K562 treated with DMSO at 1 percent for 24 hours (cell line): ENCODE results near the gene PCDHGA7. TPM values are rescaled to one million over a fixed set of nuclear protein-coding genes. Genes with fewer than 3 reads are reported as not detected.

Experiments used
- total RNA-seq: library from RNA; unstranded; fragments of 300-600 nt; gene quantifications from 2 replicates; pipeline ENCODE4 v1.2.3, GENCODE V29; 2022; ENCODE audit warnings: low read depth; ENCODE audit not compliant: insufficient read depth

The PCDHGA7 gene
- 0.37 TPM in 2 replicates for total RNA-seq

GRCh38 chr5:141382469-141383294, at the start of gene PCDHGA7:
Gene PCDHGA7 (plus strand): TSS chr5:141382742. CDS start chr5:141382900, 158 bp downstream.

GRCh38 chr5:141338538-141339306, 43.8 kb upstream of the PCDHGA7 start, which contains the start of gene PCDHGA2:
Gene PCDHGA2 (plus strand): TSS chr5:141338760.

GRCh38 chr5:141343242-141343952, 39.1 kb upstream of the PCDHGA7 start, which contains the start of gene PCDHGA3:
Gene PCDHGA3 (plus strand): TSS chr5:141343829. CDS start chr5:141344034, 205 bp downstream.

GRCh38 chr5:141349917-141350619, 32.5 kb upstream of the PCDHGA7 start, which contains the start of gene PCDHGB1:
Gene PCDHGB1 (plus strand): TSS chr5:141350099. CDS start chr5:141350261, 162 bp downstream.

GRCh38 chr5:141354900-141355469, 27.6 kb upstream of the PCDHGA7 start, which contains the start of gene PCDHGA4:
Gene PCDHGA4 (plus strand): TSS chr5:141355021. CDS start chr5:141355108, 87 bp downstream.

GRCh38 chr5:141359790-141360426, 22.6 kb upstream of the PCDHGA7 start, which contains the start of gene PCDHGB2:
Gene PCDHGB2 (plus strand): TSS chr5:141359994. CDS start chr5:141360136, 142 bp downstream.

GRCh38 chr5:141363952-141364660, 18.4 kb upstream of the PCDHGA7 start, which contains the start of gene PCDHGA5:
Gene PCDHGA5 (plus strand): TSS chr5:141364162. CDS start chr5:141364331, 169 bp downstream.

GRCh38 chr5:141369994-141370848, 12.3 kb upstream of the PCDHGA7 start, which contains the start of gene PCDHGB3:
Gene PCDHGB3 (plus strand): TSS chr5:141370242. CDS start chr5:141370395, 153 bp downstream.

GRCh38 chr5:141373673-141374317, 8.7 kb upstream of the PCDHGA7 start, which contains the start of gene PCDHGA6:
Gene PCDHGA6 (plus strand): TSS chr5:141373891. CDS start chr5:141374084, 193 bp downstream.

GRCh38 chr5:141387557-141388311, 5.2 kb downstream of the PCDHGA7 start, which contains the start of gene PCDHGB4:
Gene PCDHGB4 (plus strand): TSS chr5:141387698. CDS start chr5:141387885, 187 bp downstream.

GRCh38 chr5:141392429-141393198, 10.1 kb downstream of the PCDHGA7 start, which contains the start of gene PCDHGA8:
Gene PCDHGA8 (plus strand): TSS chr5:141392633. CDS start chr5:141392814, 181 bp downstream.

GRCh38 chr5:141397756-141398551, 15.4 kb downstream of the PCDHGA7 start, which contains the start of gene PCDHGB5:
Gene PCDHGB5 (plus strand): TSS chr5:141397947. CDS start chr5:141398128, 181 bp downstream.

GRCh38 chr5:141402553-141403243, 20.2 kb downstream of the PCDHGA7 start, which contains the start of gene PCDHGA9:
Gene PCDHGA9 (plus strand): TSS chr5:141402778. CDS start chr5:141402953, 175 bp downstream.

GRCh38 chr5:141407790-141408505, 25.4 kb downstream of the PCDHGA7 start, which contains the start of gene PCDHGB6:
Gene PCDHGB6 (plus strand): TSS chr5:141408021. CDS start chr5:141408203, 182 bp downstream.

